H54 (cell line): ENCODE results near the gene ESRRG.

Source experiments
- DNase-seq: peaks from one replicate; pipeline ENCODE4 v3.0.0; 2011; ENCODE audit warnings: low spot score, mixed read lengths; ENCODE audit not compliant: insufficient read length
- FAIRE-seq: peaks from 3 replicates; lab custom pipeline; 2011; peaks lifted over from hg19 to GRCh38; lab: Jason Lieb, UNC
- POLR2A ChIP-seq: IDR thresholded peaks from 2 replicates; pipeline ENCODE4 v1.6.1; 2011; ENCODE audit warnings: low read depth, mild to moderate bottlenecking, low read length

ESRRG gene

GRCh38 chr1:216682752-216683151, 40.5 kb downstream of the ESRRG start:
- DNase-seq (no peak), FAIRE-seq (no peak)
- TF ChIP-seq POLR2A, result no peak

DNA sequence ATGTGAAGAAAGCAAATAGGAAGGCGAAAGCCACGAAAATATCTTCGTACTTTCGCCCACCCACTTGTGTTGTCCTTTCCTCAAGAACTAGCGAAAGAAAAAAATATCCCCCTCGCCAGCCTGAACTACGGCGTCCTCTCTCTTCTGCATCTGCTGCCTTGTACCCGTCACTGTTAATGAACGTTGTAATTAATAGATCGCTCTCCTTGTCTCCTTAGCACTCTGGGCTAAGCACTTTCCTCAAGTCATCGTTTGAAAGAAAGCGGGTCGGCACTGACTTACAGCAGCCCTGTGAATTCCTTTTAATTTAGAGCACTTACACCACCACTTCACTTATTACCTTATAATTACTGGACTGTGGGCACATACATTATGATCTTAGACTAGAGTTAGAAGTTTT, 44.1 kb downstream of the ESRRG start:
- no peak for FAIRE-seq
- TF ChIP-seq POLR2A, result no peak
- DNase-seq, result no peak

GRCh38 chr1:216670118-216670883, 52.9 kb downstream of the ESRRG start:
- DNase-seq (peak; percentile 4), FAIRE-seq (peak; percentile 70)
- no peak for TF ChIP-seq POLR2A

GRCh38 chr1:216666441-216666840, 56.8 kb downstream of the ESRRG start:
- FAIRE-seq (no peak), DNase-seq (no peak)
- TF ChIP-seq POLR2A, result no peak

DNA sequence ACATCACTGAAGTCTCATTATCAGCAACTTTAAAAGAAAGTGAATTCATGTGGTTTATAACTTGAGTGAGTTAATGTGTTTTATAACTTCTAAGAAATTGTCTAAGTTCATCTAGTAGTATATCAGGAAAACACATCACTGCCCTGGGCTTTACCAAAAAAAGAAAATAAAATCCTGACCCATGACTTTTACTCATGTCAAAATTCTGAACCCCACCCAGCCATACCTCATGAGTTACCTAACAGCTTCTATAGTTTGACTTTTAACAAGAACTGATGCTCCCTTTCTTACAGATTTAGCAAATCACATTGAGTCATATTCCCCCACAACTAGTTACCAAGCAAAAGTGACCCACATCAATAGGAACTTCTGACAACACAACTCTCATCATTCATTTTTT, 57.4 kb downstream of the ESRRG start:
- no peak for TF ChIP-seq POLR2A
- DNase-seq (no peak), FAIRE-seq (no peak)

DNA sequence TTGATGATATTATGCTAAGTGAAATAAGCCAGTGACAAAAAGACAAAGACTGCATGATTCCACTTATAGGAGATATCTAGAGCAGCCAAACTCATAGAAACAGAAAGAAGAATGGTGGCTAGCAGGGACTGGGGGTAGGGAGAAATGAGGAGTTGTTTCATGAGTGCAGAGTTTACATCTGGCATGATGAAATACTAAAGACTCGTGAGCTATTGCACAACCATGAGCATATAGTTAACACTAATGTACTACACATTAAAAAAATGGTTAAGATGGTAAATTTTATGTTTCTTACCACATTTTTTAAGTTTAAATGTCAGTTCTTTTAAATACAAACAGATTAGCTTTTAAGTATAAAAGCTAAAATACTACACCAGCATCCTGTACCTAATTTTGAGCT, 57.8 kb downstream of the ESRRG start:
- TF ChIP-seq POLR2A, result no peak
- DNase-seq (no peak), FAIRE-seq (no peak)

DNA sequence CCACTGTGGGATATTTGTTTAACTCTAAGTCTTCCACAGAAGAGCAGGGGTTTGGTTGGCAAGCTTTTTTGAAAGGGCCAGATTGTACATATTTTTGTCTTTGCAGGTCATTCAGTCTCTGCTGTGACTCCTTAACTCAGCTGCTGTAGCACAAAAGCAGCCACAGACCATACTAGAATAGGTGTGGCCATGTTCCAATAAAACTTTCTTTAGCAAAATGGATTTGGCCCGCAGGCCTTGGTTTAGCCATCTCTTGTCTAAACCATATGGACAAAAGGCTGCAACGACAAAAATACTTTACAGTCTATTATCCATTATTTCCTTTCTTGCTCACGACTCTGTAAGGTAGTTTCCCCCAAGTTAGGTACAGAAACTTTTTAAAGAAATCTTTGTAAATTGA, 60.5 kb downstream of the ESRRG start:
- no peak for TF ChIP-seq POLR2A
- DNase-seq (no peak), FAIRE-seq (no peak)

GRCh38 chr1:216660561-216660960, 62.7 kb downstream of the ESRRG start:
- no peak for TF ChIP-seq POLR2A
- DNase-seq, result no peak
- no peak for FAIRE-seq

GRCh38 chr1:216653001-216653400, 70.2 kb downstream of the ESRRG start:
- no peak for TF ChIP-seq POLR2A
- no peak for FAIRE-seq
- DNase-seq, result no peak

DNA sequence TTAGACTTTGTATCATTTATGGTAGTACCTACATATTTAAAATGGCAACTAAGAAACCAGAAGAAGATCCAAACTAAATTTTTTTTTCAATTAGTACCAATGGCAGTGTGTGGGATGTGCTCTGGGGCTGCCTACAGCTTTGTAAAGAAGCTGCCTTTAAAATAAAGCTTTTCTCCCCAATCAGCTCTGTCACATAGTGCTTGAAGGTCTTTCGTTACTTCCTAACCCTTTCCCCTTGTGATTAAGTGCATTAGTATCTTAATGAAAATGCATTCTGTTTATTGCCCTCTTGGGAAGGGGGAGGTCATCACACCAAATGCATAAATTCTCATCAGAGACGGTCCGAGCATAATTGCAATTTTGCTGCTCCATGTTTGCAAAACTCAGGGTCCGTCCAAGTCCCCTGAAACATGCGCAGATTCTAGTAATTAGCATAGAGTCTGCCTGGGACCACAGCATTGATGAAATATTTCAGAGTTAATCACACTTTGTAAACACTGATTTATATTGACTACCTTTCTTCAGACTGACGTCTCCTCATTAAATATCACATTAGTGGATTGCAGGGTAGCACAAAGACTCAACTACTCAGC, 71.3 kb downstream of the ESRRG start:
- no peak for DNase-seq
- TF ChIP-seq POLR2A, result no peak
- FAIRE-seq, result no peak

- FAIRE-seq (no peak), DNase-seq (no peak)
- TF ChIP-seq POLR2A, result no peak
Measured at GRCh38 chr1:216643176-216643575, 80.1 kb downstream of the ESRRG start.

GRCh38 chr1:216641669-216642460, 81.4 kb downstream of the ESRRG start:
- DNase-seq (no peak), FAIRE-seq (no peak)
- no peak for TF ChIP-seq POLR2A

DNA sequence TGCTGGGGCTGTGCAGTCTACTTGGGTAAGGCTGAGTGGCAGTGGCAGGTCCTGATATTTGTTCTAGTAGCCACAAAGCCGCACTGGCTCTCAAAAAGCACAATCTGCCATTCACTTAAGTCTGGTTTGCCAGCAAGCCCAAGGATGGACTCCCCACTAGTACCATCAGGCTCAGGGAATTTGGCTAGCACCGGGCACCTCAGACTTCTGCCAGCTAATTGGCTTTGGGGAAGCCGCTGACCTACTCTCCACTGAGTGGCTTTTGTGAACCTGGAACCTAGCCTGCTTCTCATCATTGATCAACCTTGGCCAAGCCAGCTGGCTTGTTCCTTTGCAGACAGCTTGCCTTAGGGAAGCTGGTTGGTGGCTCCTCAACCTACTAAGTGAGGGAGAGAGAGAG, 83.1 kb downstream of the ESRRG start:
- FAIRE-seq, result no peak
- TF ChIP-seq POLR2A, result no peak
- DNase-seq, result no peak

DNA sequence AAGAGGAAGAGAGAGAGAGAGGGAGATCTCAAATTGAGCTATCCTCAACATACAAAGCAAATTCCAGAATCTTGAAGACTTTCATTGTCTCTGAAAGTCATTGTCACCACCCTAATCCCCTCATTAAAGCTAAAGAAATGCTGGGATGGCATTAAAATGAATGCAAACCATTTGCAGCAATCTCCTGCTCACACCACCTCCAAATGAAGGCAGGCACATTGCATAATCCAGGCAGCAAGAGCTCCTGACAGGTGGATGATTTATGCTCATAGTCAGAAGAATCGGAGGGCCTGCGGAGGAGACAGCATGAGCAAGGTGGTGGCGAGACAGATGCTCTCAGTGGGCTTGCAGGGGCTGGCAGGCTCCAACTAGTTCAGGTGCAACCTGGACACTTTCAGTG, 90.2 kb downstream of the ESRRG start:
- TF ChIP-seq POLR2A, result no peak
- DNase-seq (no peak), FAIRE-seq (no peak)
